GM10248 (cell line): ENCODE results near the gene TRNAU1AP.
"Not testable (repeated sequence)": the region's sequence is repeated elsewhere in the genome, so short reads cannot be mapped to it uniquely, and the experiment has no call there.

Experiments used
- CTCF ChIA-PET: fragments of 300-600 bp; sonication (Branson Sonifier 250); formaldehyde crosslinking; extraction: SDS; loops from one replicate; lab custom pipeline; 2021; ENCODE audit warnings: antibody characterized with exemption; lab: Yijun Ruan, JAX
- POLR2A ChIA-PET: fragments of 350-650 bp; sonication (Branson Sonifier 250); formaldehyde crosslinking; extraction: SDS; loops from one replicate; lab custom pipeline; 2020; ENCODE audit warnings: antibody characterized with exemption; lab: Yijun Ruan, JAX
- DNase-seq: peaks from one replicate; pipeline ENCODE4 v3.0.0; 2012; ENCODE audit errors: extremely low spot score
- TF ChIP-seq, protein P1 (sequence below): IDR thresholded peaks from 2 replicates; pipeline ENCODE4 v1.5.1; 2012; ENCODE audit warnings: mild to moderate bottlenecking, low read depth; ENCODE audit errors: extremely low read depth, missing control alignments, control extremely low read depth

Gene TRNAU1AP

DNA sequence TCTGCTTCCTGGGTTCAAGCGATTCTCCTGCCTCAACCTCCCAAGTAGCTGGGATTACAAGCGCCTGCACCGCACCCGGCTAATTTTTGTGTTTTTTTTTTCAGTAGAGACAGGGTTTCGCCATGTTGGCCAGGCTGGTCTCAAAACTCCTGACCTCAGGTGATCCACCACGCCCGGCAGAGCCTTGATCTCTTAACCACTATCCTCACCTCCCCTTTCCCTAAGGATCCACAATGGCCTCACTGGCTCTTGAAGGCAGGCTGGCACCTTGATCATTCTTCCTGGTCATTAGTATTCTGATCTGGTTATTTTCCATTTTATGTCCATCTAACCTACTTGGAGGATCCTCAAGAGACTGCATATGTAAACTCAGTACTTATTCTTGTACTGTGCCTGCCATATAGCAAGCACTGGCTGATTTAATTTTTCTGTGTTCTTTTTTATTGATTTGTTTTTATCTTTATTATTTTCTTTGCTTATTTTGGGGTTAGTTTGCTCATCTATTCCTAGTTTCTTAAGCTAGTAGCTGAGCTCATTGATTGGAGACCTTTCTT lies 40.8 kb upstream of the TRNAU1AP start:
- ChIA-PET CTCF (interaction anchor here (1.4 kb wide), 1 partner anchor 9 kb away, joined by 3 read pairs; no protein-coding TSS in a partner anchor), POLR2A (interaction anchor here (0.7 to 5.4 kb wide), 4 partner anchors 65 to 104 kb away, joined by 5 to 36 read pairs (median 6); no protein-coding TSS in a partner anchor)
- TF ChIP-seq, protein P1, sequence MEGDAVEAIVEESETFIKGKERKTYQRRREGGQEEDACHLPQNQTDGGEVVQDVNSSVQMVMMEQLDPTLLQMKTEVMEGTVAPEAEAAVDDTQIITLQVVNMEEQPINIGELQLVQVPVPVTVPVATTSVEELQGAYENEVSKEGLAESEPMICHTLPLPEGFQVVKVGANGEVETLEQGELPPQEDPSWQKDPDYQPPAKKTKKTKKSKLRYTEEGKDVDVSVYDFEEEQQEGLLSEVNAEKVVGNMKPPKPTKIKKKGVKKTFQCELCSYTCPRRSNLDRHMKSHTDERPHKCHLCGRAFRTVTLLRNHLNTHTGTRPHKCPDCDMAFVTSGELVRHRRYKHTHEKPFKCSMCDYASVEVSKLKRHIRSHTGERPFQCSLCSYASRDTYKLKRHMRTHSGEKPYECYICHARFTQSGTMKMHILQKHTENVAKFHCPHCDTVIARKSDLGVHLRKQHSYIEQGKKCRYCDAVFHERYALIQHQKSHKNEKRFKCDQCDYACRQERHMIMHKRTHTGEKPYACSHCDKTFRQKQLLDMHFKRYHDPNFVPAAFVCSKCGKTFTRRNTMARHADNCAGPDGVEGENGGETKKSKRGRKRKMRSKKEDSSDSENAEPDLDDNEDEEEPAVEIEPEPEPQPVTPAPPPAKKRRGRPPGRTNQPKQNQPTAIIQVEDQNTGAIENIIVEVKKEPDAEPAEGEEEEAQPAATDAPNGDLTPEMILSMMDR = no peak
- DNase-seq = no peak

DNA sequence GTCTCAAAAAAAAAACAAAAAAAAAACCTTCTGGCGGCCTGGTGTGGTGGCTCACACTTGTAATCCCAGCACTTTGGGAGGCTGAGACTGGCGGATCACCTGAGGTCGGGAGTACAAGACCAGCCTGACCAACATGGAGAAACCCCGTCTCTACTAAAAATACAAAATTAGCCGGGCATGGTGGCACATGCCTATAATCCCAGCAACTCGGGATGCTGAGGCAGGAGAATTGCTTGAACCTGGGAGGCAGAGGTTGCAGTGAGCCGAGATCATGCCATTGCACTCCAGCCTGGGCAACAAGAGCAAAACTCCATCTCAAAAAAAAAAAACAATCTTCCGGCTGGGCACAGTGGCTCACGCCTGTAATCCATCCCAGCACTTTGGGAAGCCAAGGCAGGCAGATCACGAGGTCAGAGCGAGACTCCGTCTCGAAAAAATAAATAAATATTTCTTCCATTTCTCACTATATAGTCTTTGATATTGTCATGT lies 38.4 kb upstream of the TRNAU1AP start:
- ChIA-PET CTCF (interaction anchor here (1.0 to 2.2 kb wide), 2 partner anchors 266 to 362 kb away, joined by 4 to 7 read pairs; no protein-coding TSS in a partner anchor), POLR2A (interaction anchor here (2.1 to 3.1 kb wide), 2 partner anchors 65 to 66 kb away, joined by 5 to 14 read pairs; no protein-coding TSS in a partner anchor)
- DNase-seq = not testable (repeated sequence)

DNA sequence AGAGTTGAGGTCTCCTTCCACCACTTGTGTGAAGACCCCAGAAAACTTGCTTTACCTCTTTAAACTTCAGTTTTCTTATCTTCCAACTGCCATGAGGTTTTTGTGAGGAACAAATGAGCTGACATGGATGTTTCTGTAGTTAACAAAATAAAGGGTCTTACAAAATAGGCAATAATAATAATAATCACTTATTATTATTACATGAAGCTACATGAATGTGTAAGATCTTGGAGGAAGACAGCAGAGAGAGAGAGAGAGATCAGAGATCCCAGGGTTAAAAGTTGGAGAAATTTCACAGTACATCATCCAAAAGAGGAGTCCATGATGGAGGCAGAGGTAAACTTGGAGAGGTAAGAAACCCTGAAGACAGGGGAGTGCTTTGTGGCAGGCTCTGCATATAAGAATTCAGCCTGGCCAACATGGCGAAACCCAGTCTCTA lies 36.3 kb upstream of the TRNAU1AP start:
- TF ChIP-seq, protein P1 = no peak
- ChIA-PET CTCF (interaction anchor here (0.9 to 3.3 kb wide), 11 partner anchors 8 to 360 kb away, joined by 3 to 25 read pairs (median 4); partner anchors contain the start of gene YTHDF2), POLR2A (interaction anchor here (1.3 to 3.1 kb wide), 2 partner anchors 11 to 64 kb away, joined by 6 to 14 read pairs; partner anchors contain the start of gene RCC1)
- no peak for DNase-seq

DNA sequence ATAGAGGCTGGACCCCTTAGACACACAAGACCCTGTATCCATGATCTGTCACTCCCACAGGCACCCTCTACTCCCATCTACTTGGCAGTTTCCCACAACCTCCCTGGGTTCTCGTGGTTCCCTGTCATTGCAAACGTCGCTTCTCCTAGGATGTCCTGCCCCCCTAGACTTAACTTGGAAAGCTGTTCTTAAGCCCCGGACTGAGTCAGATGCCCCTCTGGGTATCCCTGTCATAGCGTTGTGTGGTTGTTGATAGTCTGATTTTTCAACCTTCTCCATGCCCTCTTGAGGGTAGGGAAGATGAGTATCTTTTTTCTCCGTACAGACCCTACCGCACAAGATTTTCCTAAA lies 35.3 kb upstream of the TRNAU1AP start:
- POLR2A ChIA-PET = interaction anchor here (3.1 kb wide), 1 partner anchor 63 kb away, joined by 14 read pairs; no protein-coding TSS in a partner anchor
- TF ChIP-seq, protein P1 = peak; percentile 3
- CTCF ChIA-PET = interaction anchor here (0.6 to 3.3 kb wide), 12 partner anchors 9 to 267 kb away, joined by 3 to 25 read pairs (median 3); partner anchors contain the start of genes RCC1 and YTHDF2
- no peak for DNase-seq

DNA sequence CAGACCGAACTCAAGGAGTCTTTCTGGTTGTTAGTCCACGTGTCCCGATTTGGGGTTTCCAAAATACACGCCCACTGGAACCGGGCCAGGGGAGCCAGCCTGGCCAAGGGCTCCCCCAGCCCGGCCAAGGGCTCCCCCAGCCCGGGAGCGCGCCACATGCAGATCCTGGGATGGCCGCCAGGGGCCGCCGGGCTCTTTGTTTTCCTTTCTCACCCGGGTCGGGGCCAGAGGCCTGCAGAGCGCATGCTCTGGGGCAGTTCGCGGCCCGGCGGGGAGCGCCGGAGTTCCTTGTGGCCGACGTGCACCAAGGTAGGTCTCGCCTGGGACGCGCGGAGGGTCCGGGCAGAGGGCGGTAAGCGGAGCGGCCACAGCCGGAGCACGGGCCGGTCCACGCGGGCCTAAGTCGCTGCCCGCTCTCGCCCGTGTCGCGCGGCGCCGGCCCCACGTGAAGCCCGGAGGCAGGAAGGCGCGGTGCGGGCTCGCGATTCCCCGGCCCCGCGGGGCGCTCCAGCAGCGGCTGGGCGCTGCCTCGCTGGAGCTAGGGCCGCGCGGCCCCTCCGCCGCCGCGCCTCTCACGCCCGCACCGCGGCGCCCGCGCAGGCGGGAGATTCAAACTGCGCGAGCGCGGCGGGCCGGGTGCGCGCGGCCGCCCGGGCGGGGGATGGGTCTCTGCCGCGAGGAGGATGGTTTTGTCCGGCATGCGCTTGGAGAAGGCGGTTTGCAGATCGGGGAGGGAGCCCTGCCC lies 34.7 kb upstream of the TRNAU1AP start:
- ChIA-PET POLR2A (interaction anchor here (0.7 to 1.0 kb wide), 2 partner anchors 63 to 130 kb away, joined by 3 to 5 read pairs; partner anchors contain the start of gene RNU11), CTCF (interaction anchor here (0.6 to 3.5 kb wide), 12 partner anchors 10 to 131 kb away, joined by 3 to 25 read pairs (median 4); partner anchors contain the start of genes RCC1, RNU11 and TRNAU1AP)
- peak; percentile 91 for DNase-seq
- TF ChIP-seq, protein P1 = peak; percentile 91

DNA sequence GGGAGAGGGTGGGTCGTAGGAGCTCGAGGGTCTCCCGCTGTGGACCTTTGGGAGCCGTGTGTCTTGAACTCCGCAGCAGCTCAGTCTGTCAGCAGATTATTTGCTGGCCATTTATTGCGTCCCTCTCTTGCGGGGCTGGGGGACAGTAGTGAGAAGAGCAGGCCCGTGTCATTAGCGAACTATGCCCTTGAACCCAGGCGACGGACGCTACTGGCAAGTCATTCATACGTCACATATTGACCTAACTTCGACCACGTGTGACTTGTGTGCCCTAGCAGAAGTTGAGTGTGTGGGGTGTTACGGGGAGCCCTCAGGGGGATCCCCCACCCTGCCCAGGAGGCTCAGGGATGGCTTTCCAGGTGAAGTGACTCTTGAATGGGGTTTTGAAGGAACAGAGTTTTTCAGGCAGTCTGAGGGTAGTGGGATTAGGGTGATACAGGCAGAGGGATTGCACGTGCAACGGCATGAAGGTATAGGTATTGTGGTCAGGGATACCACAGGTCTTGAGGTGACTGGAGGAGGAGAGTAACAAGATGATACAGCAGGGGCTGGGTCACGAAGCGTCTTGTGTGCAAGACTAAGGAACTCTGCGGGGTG lies 34.0 kb upstream of the TRNAU1AP start:
- DNase-seq = peak; percentile 60
- CTCF ChIA-PET = interaction anchor here (0.6 to 3.5 kb wide), 8 partner anchors 10 to 130 kb away, joined by 3 to 25 read pairs (median 4); partner anchors contain the start of genes RCC1, RNU11 and TRNAU1AP
- TF ChIP-seq, protein P1 = no peak

More for the DNA sequence above, 34.0 kb upstream of the TRNAU1AP start:
- POLR2A ChIA-PET = interaction anchor here (0.7 to 2.1 kb wide), 3 partner anchors 63 to 130 kb away, joined by 3 to 10 read pairs (median 5); partner anchors contain the start of gene RNU11
